OCI-LY3 (cell line): ENCODE data around the gene CSTPP1.

Experiments
- EZH2phosphoT487 ChIP-seq: fragments of 200-600 bp; shearing (Covaris generic); IDR thresholded peaks from 2 replicates; pipeline ENCODE4 v1.6.1; 2018; ENCODE audit warnings: antibody characterized with exemption, mixed run types, low read depth
- TF ChIP-seq, protein P1 (sequence below): fragments of 200-600, 300-600 bp; sonication (generic); IDR thresholded peaks from 2 replicates; pipeline ENCODE4 v1.5.1; 2014; ENCODE audit warnings: antibody characterized with exemption, low read length, low read depth

DNA sequence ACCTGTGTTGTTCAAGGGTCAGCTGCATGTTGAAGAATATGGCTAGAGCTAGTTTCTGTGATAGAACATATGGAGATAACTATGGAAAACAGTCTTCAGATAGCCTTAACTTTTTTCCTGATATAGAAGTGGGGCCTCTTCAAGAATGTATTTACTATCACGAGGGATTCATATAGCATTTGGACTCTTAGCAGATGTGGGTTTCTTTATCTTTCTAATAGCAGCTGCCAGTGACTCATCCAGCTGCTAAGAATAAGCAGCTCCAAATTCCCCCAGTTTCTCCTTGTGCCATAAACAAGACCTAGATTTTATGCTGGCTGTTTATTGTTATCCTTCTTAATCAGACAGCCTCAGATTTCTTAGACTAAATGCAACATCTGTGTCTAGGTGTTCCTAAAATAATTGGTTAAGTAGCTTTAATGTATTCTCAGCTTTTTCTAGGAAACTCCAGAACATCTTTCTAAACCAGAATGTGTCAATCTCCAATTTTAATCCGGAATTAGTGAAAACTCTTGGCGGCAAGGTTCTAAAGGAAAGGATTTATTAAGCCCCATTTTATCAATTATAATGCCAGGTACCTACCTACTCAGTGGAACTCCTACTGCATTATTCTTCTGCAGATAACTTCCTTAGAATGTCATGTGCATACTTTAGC lies 119.8 kb downstream of the CSTPP1 start:
- TF ChIP-seq, protein P1, sequence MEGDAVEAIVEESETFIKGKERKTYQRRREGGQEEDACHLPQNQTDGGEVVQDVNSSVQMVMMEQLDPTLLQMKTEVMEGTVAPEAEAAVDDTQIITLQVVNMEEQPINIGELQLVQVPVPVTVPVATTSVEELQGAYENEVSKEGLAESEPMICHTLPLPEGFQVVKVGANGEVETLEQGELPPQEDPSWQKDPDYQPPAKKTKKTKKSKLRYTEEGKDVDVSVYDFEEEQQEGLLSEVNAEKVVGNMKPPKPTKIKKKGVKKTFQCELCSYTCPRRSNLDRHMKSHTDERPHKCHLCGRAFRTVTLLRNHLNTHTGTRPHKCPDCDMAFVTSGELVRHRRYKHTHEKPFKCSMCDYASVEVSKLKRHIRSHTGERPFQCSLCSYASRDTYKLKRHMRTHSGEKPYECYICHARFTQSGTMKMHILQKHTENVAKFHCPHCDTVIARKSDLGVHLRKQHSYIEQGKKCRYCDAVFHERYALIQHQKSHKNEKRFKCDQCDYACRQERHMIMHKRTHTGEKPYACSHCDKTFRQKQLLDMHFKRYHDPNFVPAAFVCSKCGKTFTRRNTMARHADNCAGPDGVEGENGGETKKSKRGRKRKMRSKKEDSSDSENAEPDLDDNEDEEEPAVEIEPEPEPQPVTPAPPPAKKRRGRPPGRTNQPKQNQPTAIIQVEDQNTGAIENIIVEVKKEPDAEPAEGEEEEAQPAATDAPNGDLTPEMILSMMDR: no peak
- TF ChIP-seq EZH2phosphoT487: no peak
